ENCODE data around the gene PIR. TPM values are rescaled to one million over a fixed set of nuclear protein-coding genes. Genes with fewer than 3 reads are reported as not detected.

Gene PIR
- total and polyA plus RNA-seq, 9 of the 15 experiments (the other 6 are each of a cell fraction or from before 2014, with no cell fraction given): 7.5 to 29.8 (median 11.5) TPM

GRCh38 chrX:15501506-15501905, 8.4 kb upstream of the PIR start:
- TF ChIP-seq GTF2A2 (tag; IDR thresholded peaks at IDR 0.05) (no peak), NRF1 (conservative IDR thresholded peaks at IDR 0.05 in 1 of 2, IDR thresholded peaks at IDR 0.05 in 1 of 2) (no peak), ARNT (IDR thresholded peaks at IDR 0.05) (no peak), CEBPG (CRISPR knock-in tag; IDR thresholded peaks at IDR 0.05) (no peak), CEBPG (tag; conservative IDR thresholded peaks at IDR 0.05 in 1 of 2, IDR thresholded peaks at IDR 0.05 in 1 of 2) (no peak), ZNF133 (CRISPR knock-in tag; IDR thresholded peaks at IDR 0.05) (no peak), RBM22 (IDR thresholded peaks at IDR 0.05; ENCODE audit: low read depth, low read length, poor library complexity, severe bottlenecking) (no peak), STAT5B (CRISPR knock-in tag; IDR thresholded peaks at IDR 0.05) (no peak), ZKSCAN1 (IDR thresholded peaks at IDR 0.05; ENCODE audit: low read depth, low read length) (no peak), KLF10 (CRISPR knock-in tag; IDR thresholded peaks at IDR 0.05) (no peak), ZNF584 (CRISPR knock-in tag; IDR thresholded peaks at IDR 0.05; ENCODE audit: low read depth) (no peak), SRSF3 (IDR thresholded peaks at IDR 0.05; ENCODE audit: insufficient read depth, low read length) (no peak), DACH1 (IDR thresholded peaks at IDR 0.05; ENCODE audit: partially characterized antibody) (no peak), ZNF395 (CRISPR knock-in tag; IDR thresholded peaks at IDR 0.05) (no peak)
- TF ChIP-seq, protein P1, sequence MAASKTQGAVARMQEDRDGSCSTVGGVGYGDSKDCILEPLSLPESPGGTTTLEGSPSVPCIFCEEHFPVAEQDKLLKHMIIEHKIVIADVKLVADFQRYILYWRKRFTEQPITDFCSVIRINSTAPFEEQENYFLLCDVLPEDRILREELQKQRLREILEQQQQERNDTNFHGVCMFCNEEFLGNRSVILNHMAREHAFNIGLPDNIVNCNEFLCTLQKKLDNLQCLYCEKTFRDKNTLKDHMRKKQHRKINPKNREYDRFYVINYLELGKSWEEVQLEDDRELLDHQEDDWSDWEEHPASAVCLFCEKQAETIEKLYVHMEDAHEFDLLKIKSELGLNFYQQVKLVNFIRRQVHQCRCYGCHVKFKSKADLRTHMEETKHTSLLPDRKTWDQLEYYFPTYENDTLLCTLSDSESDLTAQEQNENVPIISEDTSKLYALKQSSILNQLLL (CRISPR knock-in tag; IDR thresholded peaks at IDR 0.05; ENCODE audit: borderline replicate concordance): no peak
- Histone ChIP-seq H3K9me1 (ENCODE audit: control insufficient read depth, insufficient read depth, low read length) (no peaks in the 10 kb centered on the region), H2AFZ (ENCODE audit: low read depth, low read length) (no peak overlapping the region), H3K4me2 (ENCODE audit: insufficient read depth, low read length) (no peak overlapping the region), H3K9me3 (replicated peaks; ENCODE audit: control insufficient read depth, insufficient read depth, low read depth, low read length) (peaks cover 2% of the 10 kb centered on the region; the same call in 1 of the 2 replicates), H3K4me3 (no peak overlapping the region), H4K20me1 (replicated peaks; ENCODE audit: control insufficient read depth, insufficient read depth, low read length) (no peaks in the 10 kb centered on the region), H3K9ac (ENCODE audit: insufficient read depth in 1 of 2, low read depth in 2 of 2, low read length in 2 of 2) (no peak overlapping the region), H3K4me1 (replicated peaks in 1 of 2; ENCODE audit: control insufficient read depth in 2 of 2, insufficient read depth in 2 of 2, low read length in 2 of 2) (peaks cover 0 to 28% of the 10 kb centered on the region in 2 experiments; a peak in 3 of 5 replicates), H3K27ac (ENCODE audit: extremely low read depth, low read depth, low read length) (no peak overlapping the region), H3K27me3 (ENCODE audit: control insufficient read depth in 2 of 2, insufficient read depth in 2 of 2, low read length in 2 of 2) (no peaks in the 10 kb centered on the region), H3K36me3 (ENCODE audit: control insufficient read depth, insufficient read depth, low read length) (no peaks in the 10 kb centered on the region; the same call in 2 of the 3 replicates), H3K79me2 (ENCODE audit: control insufficient read depth, insufficient read depth, low read length) (no peaks in the 10 kb centered on the region)
- in situ Hi-C loops (cut with MboI) (no loop called here), intact Hi-C loops (cut with micrococcal nuclease) (no loop called here)
- FAIRE-seq: no peak
- no TSS peak for BruUV-seq (replicated peaks)
- POLR2A ChIA-PET: interaction anchor here (0.6 to 1.2 kb wide), 3 partner anchors 8 to 628 kb away, joined by 3 to 4 read pairs (median 3); partner anchors contain the start of gene MOSPD2
- ATAC-seq: no peak
- DNase-seq (ENCODE audit: extremely low read depth in 1 of 4, low spot score in 3 of 4): no peak
- 81% methylated on average over 6 of the region's 9 CpGs for WGBS (ENCODE audit: insufficient coverage, low coverage, missing lambda C conversion rate)
- CTCF ChIA-PET (ENCODE audit: low intra/inter-chr PET ratio): no interaction called here
